ENCODE measurements around the gene B9D1.

DNA sequence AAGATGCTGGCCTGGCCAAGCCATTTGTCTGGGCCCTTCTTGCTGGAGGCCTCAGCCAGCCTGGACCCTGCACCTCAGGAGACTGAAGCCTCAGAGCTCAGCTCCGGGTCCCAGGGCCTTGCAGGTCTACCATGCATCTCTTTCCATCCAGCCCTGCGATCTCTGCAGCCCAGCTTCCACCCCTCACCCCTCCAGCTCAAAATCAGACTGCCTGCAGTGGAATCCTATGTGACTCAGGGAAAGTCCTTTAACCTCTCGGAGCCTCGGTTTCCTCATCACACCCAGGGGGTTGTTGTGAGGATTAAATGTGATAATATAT lies 2.9 kb upstream of the B9D1 start:
- TF ChIP-seq POLR2AphosphoS5 (IDR thresholded peaks at IDR 0.05; ENCODE audit: control insufficient read depth, insufficient read depth, low read depth, low read length): no peak
- no peak for TF ChIP-seq CTCF (IDR thresholded peaks at IDR 0.05 in 2 of 3, conservative IDR thresholded peaks at IDR 0.05 in 1 of 3; ENCODE audit: insufficient read depth in 2 of 3, low read depth in 1 of 3, low read length in 3 of 3)
- TF ChIP-seq ELF1 (tag; IDR thresholded peaks at IDR 0.05): no peak
- TF ChIP-seq, protein P1, sequence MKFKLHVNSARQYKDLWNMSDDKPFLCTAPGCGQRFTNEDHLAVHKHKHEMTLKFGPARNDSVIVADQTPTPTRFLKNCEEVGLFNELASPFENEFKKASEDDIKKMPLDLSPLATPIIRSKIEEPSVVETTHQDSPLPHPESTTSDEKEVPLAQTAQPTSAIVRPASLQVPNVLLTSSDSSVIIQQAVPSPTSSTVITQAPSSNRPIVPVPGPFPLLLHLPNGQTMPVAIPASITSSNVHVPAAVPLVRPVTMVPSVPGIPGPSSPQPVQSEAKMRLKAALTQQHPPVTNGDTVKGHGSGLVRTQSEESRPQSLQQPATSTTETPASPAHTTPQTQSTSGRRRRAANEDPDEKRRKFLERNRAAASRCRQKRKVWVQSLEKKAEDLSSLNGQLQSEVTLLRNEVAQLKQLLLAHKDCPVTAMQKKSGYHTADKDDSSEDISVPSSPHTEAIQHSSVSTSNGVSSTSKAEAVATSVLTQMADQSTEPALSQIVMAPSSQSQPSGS (CRISPR knock-in tag; IDR thresholded peaks at IDR 0.05): no peak
- no peak for TF ChIP-seq PHF8 (IDR thresholded peaks at IDR 0.05; ENCODE audit: borderline replicate concordance, low read length)
- TF ChIP-seq ZNF592 (IDR thresholded peaks at IDR 0.05): no peak
- TF ChIP-seq CCNT2 (IDR thresholded peaks at IDR 0.05; ENCODE audit: borderline replicate concordance, extremely low read depth, insufficient read length, low read depth, low read length): no peak
- no peak for TF ChIP-seq POLR2A (conservative IDR thresholded peaks at IDR 0.05)

Measured in K562 (cell line).